ENCODE data around the gene DIRAS2.

The DIRAS2 gene

GRCh38 chr9:90612957-90613356 is 29.7 kb downstream of the DIRAS2 start:
- DNase-seq (ENCODE audit: low spot score) = no peak

GRCh38 chr9:90611568-90611967 is 31.1 kb downstream of the DIRAS2 start:
- no peak for DNase-seq (ENCODE audit: low spot score)

GRCh38 chr9:90611121-90611520 is 31.5 kb downstream of the DIRAS2 start:
- DNase-seq (ENCODE audit: low spot score) = no peak

- DNase-seq (ENCODE audit: low spot score) = no peak
Measured at GRCh38 chr9:90607701-90608516, 34.7 kb downstream of the DIRAS2 start.

- no peak for DNase-seq (ENCODE audit: low spot score)
Measured at GRCh38 chr9:90600029-90600428, 42.6 kb downstream of the DIRAS2 start.

- DNase-seq (ENCODE audit: low spot score) = no peak
Measured at GRCh38 chr9:90598191-90598590, 44.4 kb downstream of the DIRAS2 start.

- no peak for DNase-seq (ENCODE audit: low spot score)
Measured at GRCh38 chr9:90593646-90594045, 49.0 kb downstream of the DIRAS2 start.

- no peak for DNase-seq (ENCODE audit: low spot score)
Measured at GRCh38 chr9:90580576-90580975, 62.0 kb downstream of the DIRAS2 start.

- DNase-seq (ENCODE audit: low spot score) = no peak
Measured at GRCh38 chr9:90579181-90579580, 63.4 kb downstream of the DIRAS2 start.

GRCh38 chr9:90578126-90578815 is 64.4 kb downstream of the DIRAS2 start:
- DNase-seq (ENCODE audit: low spot score) = no peak

- DNase-seq (ENCODE audit: low spot score) = no peak
Measured at GRCh38 chr9:90569511-90569910, 73.1 kb downstream of the DIRAS2 start.

- DNase-seq (ENCODE audit: low spot score) = no peak
Measured at GRCh38 chr9:90568667-90569066, 74.0 kb downstream of the DIRAS2 start.

GRCh38 chr9:90562229-90562628 is 80.4 kb downstream of the DIRAS2 start:
- no peak for DNase-seq (ENCODE audit: low spot score)
